NCI-H2029 treated with DMSO at 0.1 percent for 48 hours (cell line): ENCODE data around the gene NTMT2.

Source experiments
- DNase-seq: peaks from one replicate; lab custom pipeline; 2025; lab: John Stamatoyannopoulos, UW

The NTMT2 gene

DNA sequence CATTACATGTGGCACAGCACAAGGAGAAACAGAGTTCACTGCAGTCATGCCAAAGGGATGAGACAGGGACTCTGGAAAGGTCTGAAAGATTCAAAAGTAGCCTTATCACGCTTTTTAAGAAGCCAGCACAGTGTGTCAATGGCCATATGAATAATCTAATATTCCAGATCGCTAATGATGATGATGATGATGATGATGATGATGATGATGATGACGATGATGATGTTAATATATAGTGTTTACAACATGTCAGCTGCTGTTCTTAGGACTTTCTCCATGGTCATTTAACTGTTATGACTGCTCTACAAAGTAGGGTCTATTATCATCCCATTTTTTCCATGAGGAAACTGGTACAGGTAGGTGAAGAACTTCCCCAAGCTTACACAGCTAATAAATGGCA, 64.4 kb downstream of the NTMT2 start:
- no peak for DNase-seq

DNA sequence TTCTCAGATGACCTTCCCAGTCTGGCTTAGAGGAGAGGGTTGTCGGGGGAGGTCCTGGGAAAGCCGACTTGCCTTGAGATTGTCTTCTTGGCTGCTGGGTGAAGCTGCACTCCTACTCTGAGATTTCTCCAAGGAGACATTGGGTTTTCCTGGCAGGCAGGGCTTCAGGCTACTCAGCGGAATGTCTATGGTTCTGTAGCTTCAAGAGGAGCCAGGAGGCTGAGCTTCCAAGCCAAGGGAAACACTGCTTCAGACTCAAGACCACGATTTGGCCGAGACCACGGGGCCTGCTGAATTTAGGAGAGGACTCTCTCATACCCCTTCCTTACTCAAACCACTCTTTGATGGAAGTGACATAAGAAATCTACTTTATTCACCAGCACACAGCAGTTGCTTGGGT, 67.8 kb downstream of the NTMT2 start:
- DNase-seq = no peak

DNA sequence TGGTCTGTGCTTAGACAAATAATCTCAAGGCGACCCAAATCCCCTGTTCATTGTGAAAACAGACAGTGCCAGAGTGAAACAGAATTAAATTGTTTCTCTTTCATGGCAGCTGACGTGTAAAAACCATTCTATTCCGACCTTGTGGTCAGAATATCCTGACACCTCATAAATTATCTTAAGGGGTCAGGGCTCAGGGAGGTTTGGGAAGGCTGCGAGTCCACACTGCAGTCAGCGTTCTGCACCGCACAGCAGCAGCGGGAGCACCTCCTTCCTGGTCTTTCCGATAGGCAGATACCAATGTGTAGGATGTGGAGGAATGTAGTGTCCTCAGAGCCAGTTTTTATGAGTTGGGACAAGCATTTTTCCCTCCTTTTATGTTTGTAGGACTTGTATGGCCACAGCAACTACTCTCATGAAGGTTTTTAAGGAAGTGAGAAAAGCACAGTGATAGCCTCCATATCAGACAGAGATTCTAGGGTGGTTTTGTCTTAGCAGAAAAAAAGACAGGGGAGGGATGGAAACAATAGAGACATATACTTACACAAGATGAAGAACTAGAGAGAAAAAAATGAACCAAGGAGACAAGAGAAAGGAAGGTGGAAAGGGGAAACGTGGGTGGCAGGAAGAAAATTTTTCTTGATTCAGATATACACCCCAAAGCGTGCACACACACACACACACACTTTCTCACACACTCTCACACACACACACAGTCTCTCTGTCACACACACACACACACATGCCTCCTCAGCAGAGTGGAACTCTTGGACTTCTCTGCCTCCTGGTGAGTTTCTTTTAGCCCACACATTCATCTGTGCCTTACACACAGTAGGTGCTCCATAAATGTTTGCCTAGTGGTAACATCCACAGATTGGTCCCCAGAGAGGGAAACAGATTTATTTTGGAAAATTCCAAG, 68.6 kb downstream of the NTMT2 start:
- no peak for DNase-seq

DNA sequence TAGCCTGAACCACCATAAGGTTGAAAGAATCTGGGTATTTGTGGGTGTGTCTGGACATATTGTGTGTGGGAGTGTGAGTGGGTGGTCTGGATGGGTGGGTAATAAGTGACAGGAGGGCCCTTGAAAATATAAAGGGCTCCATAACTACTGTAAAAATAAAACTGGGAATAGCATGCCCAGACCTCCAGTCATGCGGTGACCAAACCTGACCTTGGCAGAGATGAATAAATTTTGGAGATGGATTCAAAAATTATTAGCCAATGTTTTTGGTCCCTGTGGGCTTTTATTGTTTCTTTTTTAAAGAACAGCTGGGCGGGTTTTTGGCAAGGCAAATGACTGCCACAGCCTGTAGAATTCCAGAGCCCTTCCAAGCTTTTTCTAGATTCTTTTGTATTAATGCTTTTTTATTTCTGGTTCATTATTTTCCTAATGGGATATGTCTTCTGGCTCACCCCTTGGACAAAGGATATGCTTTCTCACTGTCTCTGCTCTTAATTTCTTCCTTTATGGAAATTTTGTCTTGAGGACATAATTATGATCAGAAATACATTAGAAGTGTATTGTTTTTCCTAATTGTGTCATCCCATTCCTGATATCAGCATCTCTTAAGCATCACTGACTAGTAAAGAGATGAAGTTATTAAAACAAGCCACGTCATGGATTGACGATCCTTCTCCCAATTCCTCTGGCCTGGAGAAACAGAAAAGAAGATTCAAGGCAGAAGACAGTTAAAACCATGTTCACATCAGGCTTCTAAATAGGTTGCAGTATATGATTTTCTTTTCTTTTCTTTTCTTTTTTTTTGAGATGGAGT, 69.5 kb downstream of the NTMT2 start:
- DNase-seq = no peak

DNA sequence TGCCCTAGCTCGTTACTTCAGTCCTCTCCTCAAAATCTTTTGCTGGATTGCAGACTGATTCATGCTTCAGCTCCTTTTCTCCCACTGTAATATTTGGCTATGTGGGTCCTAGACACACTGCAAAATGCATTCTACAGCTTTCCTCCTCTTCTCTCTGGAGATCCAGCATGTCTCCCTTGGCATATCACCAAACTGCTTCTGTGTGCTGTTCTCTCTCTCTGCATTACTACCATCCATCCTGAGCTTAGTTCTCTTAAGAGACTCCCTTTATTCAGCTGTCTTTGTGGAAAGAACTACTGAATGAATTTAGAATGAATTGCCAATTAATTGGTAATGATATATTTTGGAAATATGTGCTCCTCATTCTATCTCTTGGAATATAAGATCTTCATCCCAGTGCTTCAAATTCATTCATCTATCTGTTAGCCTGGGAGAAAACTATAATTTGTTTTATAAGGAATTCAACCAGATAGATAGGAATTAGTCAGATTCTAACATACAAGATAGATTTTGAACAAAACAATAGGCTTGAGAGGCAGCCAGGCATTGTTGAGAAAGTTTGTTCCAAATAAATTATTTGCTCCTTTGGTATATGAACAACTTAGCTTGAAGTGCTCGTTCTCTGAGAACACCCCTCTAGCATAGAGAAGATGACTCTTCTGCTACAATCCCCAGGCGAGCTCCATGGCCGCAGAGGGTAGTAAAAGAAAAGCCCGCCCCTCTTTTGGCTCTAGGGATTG, 71.9 kb downstream of the NTMT2 start:
- no peak for DNase-seq

DNA sequence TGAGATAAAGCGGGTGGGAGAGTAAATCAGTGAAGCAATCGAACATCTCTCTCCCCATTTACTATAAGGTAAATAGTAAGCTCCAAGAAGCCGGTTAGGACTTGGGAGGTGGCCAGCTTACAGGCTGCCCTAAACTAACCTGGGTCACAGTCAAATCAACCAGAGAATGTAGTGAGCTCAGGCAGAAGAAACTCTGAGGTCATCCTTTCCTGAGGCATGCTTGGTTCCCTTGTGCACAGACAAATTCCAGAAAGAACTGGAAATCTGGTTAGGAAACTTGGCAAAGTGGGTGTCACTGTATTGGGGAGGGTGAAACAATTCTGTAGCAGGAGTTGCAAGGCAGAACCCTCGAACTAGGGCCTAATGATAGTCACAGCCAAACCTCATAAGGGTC, 72.5 kb downstream of the NTMT2 start:
- DNase-seq = no peak
